OCI-LY7 (cell line): ENCODE measurements around the gene SLC22A8. TPM values are rescaled to one million over a fixed set of nuclear protein-coding genes. Genes with fewer than 3 reads are reported as not detected.

ENCODE experiments used
- BruUV-seq: library from RNA; stranded (reverse); fragments of 400-500 nt; replicated peaks from 2 replicates; lab custom pipeline; 2021; lab: Mats Ljungman, UMichigan
- CTCF ChIA-PET: fragments of 300-600 bp; sonication (Branson Sonifier 250); formaldehyde crosslinking; loops from one replicate; lab custom pipeline; 2022; ENCODE audit warnings: antibody characterized with exemption; ENCODE audit not compliant: unreplicated experiment; lab: Charles Lee
- POLR2A ChIA-PET: fragments of 300-600 bp; sonication (Branson Sonifier 250); formaldehyde crosslinking; loops from one replicate; lab custom pipeline; 2022; ENCODE audit warnings: antibody characterized with exemption; lab: Charles Lee
- DNase-seq: peaks from one replicate; pipeline ENCODE4 v3.0.0-alpha.2; 2015; ENCODE audit warnings: low spot score
- H2AFZ ChIP-seq: fragments of 200-600 bp; sonication (generic), shearing (Covaris generic); 2 replicates; pipeline ENCODE4 v1.6.1; 2014; ENCODE audit warnings: mild to moderate bottlenecking, antibody characterized with exemption, low read length, moderate library complexity
- H3K27ac ChIP-seq: fragments of 200-600 bp; sonication (generic); 2 replicates; pipeline ENCODE4 v1.5.1; 2014; ENCODE audit warnings: mixed run types, low read depth, mild to moderate bottlenecking, moderate library complexity, low read length, inconsistent platforms; ENCODE audit not compliant: poor library complexity, severe bottlenecking
- H3K36me3 ChIP-seq: fragments of 200-600 bp; sonication (generic); 2 replicates; pipeline ENCODE4 v1.6.1; 2014; ENCODE audit warnings: mild to moderate bottlenecking, antibody characterized with exemption, low read length, moderate library complexity, mixed read lengths; ENCODE audit not compliant: insufficient read depth
- H3K4me1 ChIP-seq: fragments of 200-600 bp; sonication (generic); 2 replicates; pipeline ENCODE4 v1.5.1; 2014; ENCODE audit warnings: mild to moderate bottlenecking, low read length; ENCODE audit not compliant: insufficient read depth, poor library complexity, severe bottlenecking
- H3K4me2 ChIP-seq: fragments of 200-600 bp; sonication (generic); 2 replicates; pipeline ENCODE4 v1.6.1; 2014; ENCODE audit warnings: mild to moderate bottlenecking, low read length
- H3K4me3 ChIP-seq: fragments of 200-600 bp; sonication (generic); 2 replicates; pipeline ENCODE4 v1.5.1; 2014; ENCODE audit warnings: mild to moderate bottlenecking, low read depth, low read length; ENCODE audit not compliant: poor library complexity, severe bottlenecking
- H3K79me2 ChIP-seq: fragments of 200-600 bp; sonication (generic); 2 replicates; pipeline ENCODE4 v1.6.1; 2016; ENCODE audit warnings: low read depth, mild to moderate bottlenecking, low read length, moderate library complexity, mixed read lengths; ENCODE audit not compliant: insufficient read depth
- H3K9me2 ChIP-seq: fragments of 200-600 bp; sonication (generic); 2 replicates; pipeline ENCODE4 v1.6.1; 2016; ENCODE audit warnings: mild to moderate bottlenecking, low read length, mixed read lengths; ENCODE audit not compliant: insufficient read depth
- H3K9me3 ChIP-seq: fragments of 200-600 bp; sonication (generic); 2 replicates; pipeline ENCODE4 v1.6.1; 2014; ENCODE audit warnings: mild to moderate bottlenecking, mixed run types, low read length, mixed read lengths
- H4K20me1 ChIP-seq: fragments of 200-600 bp; sonication (generic); 2 replicates; pipeline ENCODE4 v1.6.1; 2014; ENCODE audit warnings: mild to moderate bottlenecking, antibody characterized with exemption, low read length, moderate library complexity, mixed read lengths; ENCODE audit not compliant: insufficient read depth
- CTCF ChIP-seq: fragments of 200-600 bp; sonication (generic); conservative IDR thresholded peaks from 2 replicates; pipeline ENCODE4 v1.5.1; 2014; ENCODE audit warnings: mild to moderate bottlenecking, antibody characterized with exemption, low read length, moderate library complexity, mixed read lengths
- EZH2phosphoT487 ChIP-seq: fragments of 200-600 bp; sonication (generic); IDR thresholded peaks from 2 replicates; pipeline ENCODE4 v1.6.1; 2018; ENCODE audit warnings: low read depth, borderline replicate concordance, mild to moderate bottlenecking, mixed run types, antibody characterized with exemption, low read length, moderate library complexity, mixed read lengths
- intact Hi-C: fragments of 100-400 bp; cut with micrococcal nuclease; formaldehyde crosslinking; loops from one replicate; pipeline ENCODE4 v1.10.0; 2022; ENCODE audit not compliant: unreplicated experiment
- total RNA-seq, 2 experiments: library from RNA; depleted of rRNA in 1 of 2; stranded (reverse); fragments of >200 nt in 1 of 2; shearing (Covaris generic) in 1 of 2; gene quantifications; 2 replicates each; pipeline ENCODE4 v1.2.3, GENCODE V29; 2014 to 2022

The SLC22A8 gene
- total RNA-seq, 2 experiments from 2014 or later = not detected

- POLR2A ChIA-PET = no interaction called here
- CTCF ChIA-PET = interaction anchor here (0.6 kb wide), 1 partner anchor 55 kb away, joined by 4 read pairs; no protein-coding TSS in a partner anchor
- H4K20me1 ChIP-seq = no peaks in the 10 kb centered on the region
- no peaks in the 10 kb centered on the region for H3K9me2 ChIP-seq
- H3K79me2 ChIP-seq = no peaks in the 10 kb centered on the region
- no peak overlapping the region for H3K4me2 ChIP-seq
- intact Hi-C loops = no loop called here
- H3K9me3 ChIP-seq = no peaks in the 10 kb centered on the region
- no peak for DNase-seq
- H3K27ac ChIP-seq = no peak overlapping the region
- BruUV-seq = no TSS peak
- TF ChIP-seq CTCF (no peak), EZH2phosphoT487 (no peak)
- H3K4me3 ChIP-seq = no peak overlapping the region
- H3K4me1 ChIP-seq = no peaks in the 10 kb centered on the region
- no peak overlapping the region for H2AFZ ChIP-seq
- H3K36me3 ChIP-seq = no peaks in the 10 kb centered on the region
Observed at GRCh38 chr11:62983536-62984199, 32.0 kb downstream of the SLC22A8 start.

DNA sequence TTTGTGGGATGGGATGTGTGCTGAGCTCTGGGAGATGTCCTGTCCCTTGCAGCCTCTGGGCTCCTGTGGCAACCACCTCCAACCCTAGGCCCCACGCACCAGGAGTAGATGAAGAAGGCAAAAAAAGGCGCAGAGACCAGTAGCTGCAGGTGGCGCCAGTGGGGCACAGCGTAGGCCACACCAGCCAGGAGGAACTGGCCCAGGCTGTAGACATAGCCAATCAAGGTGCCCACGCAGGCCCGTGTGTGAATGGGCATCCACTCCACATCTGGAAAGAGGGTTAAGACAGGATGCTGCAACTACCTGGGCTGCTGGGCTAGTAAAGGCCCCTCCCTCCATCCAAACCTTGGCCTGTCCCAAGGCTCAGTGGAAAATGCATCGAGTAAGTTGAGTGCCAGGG lies 33.9 kb downstream of the SLC22A8 start:
- no TSS peak for BruUV-seq

More for the DNA sequence above, 33.9 kb downstream of the SLC22A8 start:
- H3K4me2 ChIP-seq = no peak overlapping the region
- H3K79me2 ChIP-seq = no peaks in the 10 kb centered on the region
- H3K9me3 ChIP-seq = no peaks in the 10 kb centered on the region
- CTCF ChIA-PET = no interaction called here
- H3K4me1 ChIP-seq = no peaks in the 10 kb centered on the region
- no peak overlapping the region for H2AFZ ChIP-seq
- H3K27ac ChIP-seq = no peak overlapping the region
- H3K9me2 ChIP-seq = no peaks in the 10 kb centered on the region
- TF ChIP-seq EZH2phosphoT487 (no peak), CTCF (peak; percentile 39; the same call in 1 of the 2 replicates)
- no peaks in the 10 kb centered on the region for H4K20me1 ChIP-seq
- intact Hi-C loops = no loop called here
- H3K4me3 ChIP-seq = no peak overlapping the region
- POLR2A ChIA-PET = no interaction called here
- no peaks in the 10 kb centered on the region for H3K36me3 ChIP-seq
- DNase-seq = no peak
